ENCODE measurements around the gene C2orf81.

The C2orf81 gene

GRCh38 chr2:74458938-74459363, 37.5 kb upstream of the C2orf81 start:
- H4K20me1 ChIP-seq (ENCODE audit: insufficient read depth, low read length), result no peaks in the 10 kb centered on the region
- no peaks in the 10 kb centered on the region for H3K27me3 ChIP-seq (replicated peaks; ENCODE audit: insufficient read depth, low read length)
- no peaks in the 10 kb centered on the region for H3K9me3 ChIP-seq (replicated peaks; ENCODE audit: insufficient read depth, low read length)
- H3K9me2 ChIP-seq (replicated peaks; ENCODE audit: insufficient read depth, low read length), result no peaks in the 10 kb centered on the region
- peak overlapping the region; percentile 69 for H3K4me3 ChIP-seq (ENCODE audit: low read length)
- H3K79me2 ChIP-seq (ENCODE audit: low read length), result peaks cover 31% of the 10 kb centered on the region
- H3K4me2 ChIP-seq (ENCODE audit: low read depth, low read length), result peak overlapping the region; percentile 77
- H2AFZ ChIP-seq (ENCODE audit: low read length), result no peak overlapping the region
- peak overlapping the region; percentile 57 for H3K9ac ChIP-seq (ENCODE audit: low read length)
- peak overlapping the region; percentile 2; the same call in 1 of the 2 replicates for H3K27ac ChIP-seq (ENCODE audit: low read length)
- TF ChIP-seq EZH2 (optimal IDR thresholded peaks at IDR 0.05; ENCODE audit: low read depth, low read length) (no peak), EZH2phosphoT487 (IDR thresholded peaks at IDR 0.05; ENCODE audit: low read length) (no peak)
- TF ChIP-seq, protein P1, sequence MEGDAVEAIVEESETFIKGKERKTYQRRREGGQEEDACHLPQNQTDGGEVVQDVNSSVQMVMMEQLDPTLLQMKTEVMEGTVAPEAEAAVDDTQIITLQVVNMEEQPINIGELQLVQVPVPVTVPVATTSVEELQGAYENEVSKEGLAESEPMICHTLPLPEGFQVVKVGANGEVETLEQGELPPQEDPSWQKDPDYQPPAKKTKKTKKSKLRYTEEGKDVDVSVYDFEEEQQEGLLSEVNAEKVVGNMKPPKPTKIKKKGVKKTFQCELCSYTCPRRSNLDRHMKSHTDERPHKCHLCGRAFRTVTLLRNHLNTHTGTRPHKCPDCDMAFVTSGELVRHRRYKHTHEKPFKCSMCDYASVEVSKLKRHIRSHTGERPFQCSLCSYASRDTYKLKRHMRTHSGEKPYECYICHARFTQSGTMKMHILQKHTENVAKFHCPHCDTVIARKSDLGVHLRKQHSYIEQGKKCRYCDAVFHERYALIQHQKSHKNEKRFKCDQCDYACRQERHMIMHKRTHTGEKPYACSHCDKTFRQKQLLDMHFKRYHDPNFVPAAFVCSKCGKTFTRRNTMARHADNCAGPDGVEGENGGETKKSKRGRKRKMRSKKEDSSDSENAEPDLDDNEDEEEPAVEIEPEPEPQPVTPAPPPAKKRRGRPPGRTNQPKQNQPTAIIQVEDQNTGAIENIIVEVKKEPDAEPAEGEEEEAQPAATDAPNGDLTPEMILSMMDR (IDR thresholded peaks at IDR 0.05; ENCODE audit: low read length), result no peak
- H3K4me1 ChIP-seq (ENCODE audit: low read length), result peaks cover 16% of the 10 kb centered on the region
- H3K36me3 ChIP-seq (replicated peaks; ENCODE audit: insufficient read depth, low read length), result no peaks in the 10 kb centered on the region
- no peak for DNase-seq
- peaks cover 13% of the 10 kb centered on the region; the same call in 1 of the 2 replicates for H3F3A ChIP-seq (ENCODE audit: insufficient read depth, low read length)

DNA sequence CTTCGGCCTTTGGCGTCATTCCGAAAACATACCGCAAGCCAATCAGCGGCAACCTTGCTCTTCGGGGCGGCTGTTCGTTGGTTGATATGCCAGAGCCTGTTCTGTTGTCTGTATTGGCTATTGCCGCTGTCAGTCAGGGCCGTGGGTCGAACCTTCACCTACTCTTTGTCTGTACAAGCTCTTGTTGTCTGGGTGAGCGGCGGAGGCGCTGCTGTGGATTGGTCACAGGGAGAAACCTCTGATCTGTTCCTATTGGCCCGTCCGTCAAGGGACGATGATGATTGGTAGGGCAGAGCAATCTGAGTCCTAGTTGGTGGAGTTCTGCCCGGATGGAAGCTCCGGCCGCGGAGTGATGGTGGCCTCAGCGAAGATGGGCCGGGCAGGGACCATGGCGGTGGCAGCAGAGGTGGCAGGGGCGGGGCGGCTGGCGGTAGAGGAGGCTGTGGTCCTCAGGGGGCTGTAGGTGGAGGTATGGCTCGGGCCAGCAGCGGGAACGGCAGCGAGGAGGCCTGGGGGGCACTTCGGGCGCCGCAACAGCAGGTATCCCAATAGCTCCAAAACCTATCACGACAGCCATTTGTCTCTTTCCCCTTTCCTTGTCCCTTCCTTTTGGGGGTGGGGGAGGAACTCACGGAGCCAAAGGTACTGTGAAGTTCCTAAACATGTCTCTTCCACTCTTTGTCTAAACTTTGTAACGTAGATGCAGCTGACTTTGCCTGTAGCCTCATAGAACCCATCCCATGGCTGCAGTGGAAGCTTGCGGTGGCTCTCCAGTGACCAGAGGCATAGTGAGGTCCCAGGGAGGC, 36.9 kb upstream of the C2orf81 start, which contains the start of gene WBP1:
Gene WBP1 (plus strand): TSS at position 307 of the 806 bp plus-strand sequence. CDS start 165 bp downstream, at position 472.
- peak within 1 kb of the TSS; percentile 85 for H2AFZ ChIP-seq (ENCODE audit: low read length)
- no peaks in the 10 kb centered on the region for H3K27me3 ChIP-seq (replicated peaks; ENCODE audit: insufficient read depth, low read length)
- H3K36me3 ChIP-seq (replicated peaks; ENCODE audit: insufficient read depth, low read length), result no peaks in the 10 kb centered on the region
- DNase-seq, result peak; percentile 100
- H3K9me2 ChIP-seq (replicated peaks; ENCODE audit: insufficient read depth, low read length), result no peaks in the 10 kb centered on the region
- H3K27ac ChIP-seq (ENCODE audit: low read length), result peak within 1 kb of the TSS; percentile 97
- peaks cover 13% of the 10 kb centered on the region; the same call in 1 of the 2 replicates for H3F3A ChIP-seq (ENCODE audit: insufficient read depth, low read length)
- peaks cover 30% of the 10 kb centered on the region for H3K79me2 ChIP-seq (ENCODE audit: low read length)
- H3K4me1 ChIP-seq (ENCODE audit: low read length), result peaks cover 16% of the 10 kb centered on the region
- H3K4me2 ChIP-seq (ENCODE audit: low read depth, low read length), result peak within 1 kb of the TSS; percentile 86
- no peaks in the 10 kb centered on the region for H3K9me3 ChIP-seq (replicated peaks; ENCODE audit: insufficient read depth, low read length)
- TF ChIP-seq EZH2 (optimal IDR thresholded peaks at IDR 0.05; ENCODE audit: low read depth, low read length), result no peak
- TF ChIP-seq EZH2phosphoT487 (IDR thresholded peaks at IDR 0.05; ENCODE audit: low read length), result no peak
- TF ChIP-seq, protein P1 (IDR thresholded peaks at IDR 0.05; ENCODE audit: low read length), result no peak
- peak within 1 kb of the TSS; percentile 92 for H3K9ac ChIP-seq (ENCODE audit: low read length)
- H3K4me3 ChIP-seq (ENCODE audit: low read length), result peak within 1 kb of the TSS; percentile 86
- no peaks in the 10 kb centered on the region for H4K20me1 ChIP-seq (ENCODE audit: insufficient read depth, low read length)

DNA sequence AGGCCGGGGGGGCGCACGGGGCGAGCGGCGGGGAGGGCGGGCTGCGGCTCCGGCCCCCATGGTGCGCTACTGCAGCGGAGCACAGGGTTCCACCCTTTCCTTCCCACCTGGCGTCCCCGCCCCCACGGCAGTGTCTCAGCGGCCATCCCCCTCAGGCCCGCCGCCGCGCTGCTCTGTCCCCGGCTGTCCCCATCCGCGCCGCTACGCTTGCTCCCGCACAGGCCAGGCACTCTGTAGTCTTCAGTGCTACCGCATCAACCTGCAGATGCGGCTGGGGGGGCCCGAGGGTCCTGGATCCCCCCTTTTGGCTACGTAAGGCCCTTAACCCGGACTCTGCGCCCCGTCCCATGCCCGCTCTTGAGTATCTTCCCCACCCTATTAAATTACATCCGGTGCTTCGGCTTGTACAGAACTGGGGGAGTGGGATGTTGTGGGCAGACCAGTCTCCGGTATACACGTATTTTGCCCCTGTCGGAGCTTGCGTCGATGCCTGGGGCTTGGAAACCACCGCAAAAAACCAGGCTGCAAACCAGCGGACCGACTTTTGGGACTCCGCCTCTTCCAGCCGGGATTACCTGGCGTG, 36.2 kb upstream of the C2orf81 start:
- peaks cover 19% of the 10 kb centered on the region for H3K4me1 ChIP-seq (ENCODE audit: low read length)
- H4K20me1 ChIP-seq (ENCODE audit: insufficient read depth, low read length), result no peaks in the 10 kb centered on the region
- H3K79me2 ChIP-seq (ENCODE audit: low read length), result peaks cover 23% of the 10 kb centered on the region
- H3K36me3 ChIP-seq (replicated peaks; ENCODE audit: insufficient read depth, low read length), result no peaks in the 10 kb centered on the region
- no peaks in the 10 kb centered on the region for H3K9me2 ChIP-seq (replicated peaks; ENCODE audit: insufficient read depth, low read length)
- H3K27me3 ChIP-seq (replicated peaks; ENCODE audit: insufficient read depth, low read length), result no peaks in the 10 kb centered on the region
- peak overlapping the region; percentile 83 for H2AFZ ChIP-seq (ENCODE audit: low read length)
- peak overlapping the region; percentile 86 for H3K4me3 ChIP-seq (ENCODE audit: low read length)
- H3K4me2 ChIP-seq (ENCODE audit: low read depth, low read length), result peak overlapping the region; percentile 86
- peak; percentile 85 for DNase-seq
- peak overlapping the region; percentile 97 for H3K27ac ChIP-seq (ENCODE audit: low read length)
- peaks cover 13% of the 10 kb centered on the region; the same call in 1 of the 2 replicates for H3F3A ChIP-seq (ENCODE audit: insufficient read depth, low read length)
- TF ChIP-seq EZH2 (optimal IDR thresholded peaks at IDR 0.05; ENCODE audit: low read depth, low read length), result no peak
- TF ChIP-seq, protein P1 (IDR thresholded peaks at IDR 0.05; ENCODE audit: low read length), result no peak
- TF ChIP-seq EZH2phosphoT487 (IDR thresholded peaks at IDR 0.05; ENCODE audit: low read length), result no peak
- H3K9ac ChIP-seq (ENCODE audit: low read length), result peak overlapping the region; percentile 92
- H3K9me3 ChIP-seq (replicated peaks; ENCODE audit: insufficient read depth, low read length), result no peaks in the 10 kb centered on the region

Measured in MM.1S (cell line).